H1 (cell line): ENCODE results near the gene KCNAB3. TPM values are rescaled to one million over a fixed set of nuclear protein-coding genes. Genes with fewer than 3 reads are reported as not detected.

Source experiments
- CTCF ChIA-PET: fragments of 300-600 bp; sonication (Branson Sonifier 250); formaldehyde crosslinking; loops from one replicate; lab custom pipeline; 2021; ENCODE audit not compliant: partially characterized antibody; lab: Charles Lee
- POLR2A ChIA-PET: fragments of 300-600 bp; sonication (Branson Sonifier 250); formaldehyde crosslinking; loops from one replicate; lab custom pipeline; 2021; ENCODE audit warnings: inconsistent platforms; ENCODE audit not compliant: partially characterized antibody; lab: Charles Lee
- DNase-seq, 2 experiments: peaks; one replicate each; pipeline versions ENCODE4 v3.0.0 to v3.0.0-alpha.2; 2010 to 2022; ENCODE audit warnings: low spot score in 2 of 2, low read depth in 1 of 2, mixed read lengths in 1 of 2
- FAIRE-seq: peaks from 2 replicates; lab custom pipeline; 2011; peaks lifted over from hg19 to GRCh38; lab: Jason Lieb, UNC
- H2AFZ ChIP-seq: 2 replicates; pipeline ENCODE4 v1.8.1; 2012; ENCODE audit warnings: low read length, inconsistent platforms
- H2AK5ac ChIP-seq: 2 replicates; pipeline ENCODE4 v1.6.1; 2013; ENCODE audit warnings: low read depth, low read length
- H2BK120ac ChIP-seq: replicated peaks from 2 replicates; pipeline ENCODE3; 2013; ENCODE audit warnings: low read depth, low read length, inconsistent platforms
- H2BK12ac ChIP-seq: 2 replicates; pipeline ENCODE4 v1.6.1; 2013; ENCODE audit warnings: low read depth, low read length
- H2BK15ac ChIP-seq: 2 replicates; pipeline ENCODE4 v1.6.1; 2013; ENCODE audit warnings: low read length
- H2BK20ac ChIP-seq: 2 replicates; pipeline ENCODE4 v1.6.1; 2013; ENCODE audit warnings: low read length
- H2BK5ac ChIP-seq: 2 replicates; pipeline ENCODE4 v1.6.1; 2013; ENCODE audit warnings: low read depth, low read length
- H3K14ac ChIP-seq: 2 replicates; pipeline ENCODE4 v1.6.1; 2013; ENCODE audit warnings: inconsistent platforms; ENCODE audit not compliant: insufficient read length
- H3K18ac ChIP-seq: 2 replicates; pipeline ENCODE4 v1.6.1; 2013; ENCODE audit warnings: low read length; ENCODE audit errors: extremely low read depth
- H3K23ac ChIP-seq: 2 replicates; pipeline ENCODE4 v1.6.1; 2013; ENCODE audit warnings: inconsistent platforms; ENCODE audit not compliant: insufficient read length
- H3K23me2 ChIP-seq: 2 replicates; pipeline ENCODE4 v1.6.1; 2013; ENCODE audit warnings: low read depth, low read length
- H3K27ac ChIP-seq: 2 replicates; pipeline ENCODE4 v1.6.1; 2011; ENCODE audit warnings: low read depth, low read length, inconsistent platforms
- H3K27me3 ChIP-seq, 4 experiments: replicated peaks in 1 of 4; 1 replicate in 1 of 4; 2 replicates in 3 of 4; pipeline versions ENCODE4 v1.6.1 to v1.8.1; 2011 to 2013; ENCODE audit warnings: low read length in 3 of 4, mild to moderate bottlenecking in 3 of 4, inconsistent platforms in 2 of 4, mixed read lengths in 2 of 4, moderate library complexity in 1 of 4; ENCODE audit not compliant: control insufficient read depth in 3 of 4, insufficient read depth in 3 of 4; ENCODE audit errors: extremely low read depth in 1 of 4
- H3K36me3 ChIP-seq, 4 experiments: 2 replicates each; pipeline versions ENCODE4 v1.6.1 to v1.8.1; 2011 to 2013; ENCODE audit warnings: mild to moderate bottlenecking in 4 of 4, low read length in 3 of 4, moderate library complexity in 2 of 4, control low read depth in 1 of 4, inconsistent platforms in 1 of 4; ENCODE audit not compliant: insufficient read depth in 4 of 4, control insufficient read depth in 2 of 4
- H3K4ac ChIP-seq: replicated peaks from 2 replicates; pipeline ENCODE3; 2013; ENCODE audit warnings: low read length, low read depth, mixed read lengths, inconsistent platforms; ENCODE audit not compliant: insufficient read length
- H3K4me1 ChIP-seq, 4 experiments: replicated peaks in 1 of 4; 1 replicate in 1 of 4; 2 replicates in 3 of 4; pipeline versions ENCODE4 v1.6.1 to v1.8.1; 2011 to 2013; ENCODE audit warnings: low read length in 3 of 4, inconsistent platforms in 2 of 4, mixed read lengths in 1 of 4; ENCODE audit not compliant: insufficient read depth in 4 of 4, control insufficient read depth in 3 of 4
- H3K4me2 ChIP-seq, 2 experiments: 2 replicates each; pipeline versions ENCODE4 v1.6.1 to v1.8.1; 2011 to 2013; ENCODE audit warnings: low read depth in 2 of 2, low read length in 2 of 2, control low read depth in 1 of 2, inconsistent platforms in 1 of 2, mild to moderate bottlenecking in 1 of 2; ENCODE audit not compliant: insufficient read depth in 1 of 2
- H3K4me3 ChIP-seq, 4 experiments: fragments of 200-600, 300-600 bp in 1 of 4; sonication (generic), shearing (Covaris generic), sonication (Bioruptor Twin) in 1 of 4; 2 replicates each; pipeline versions ENCODE4 v1.5.1 to v1.8.1; 2011 to 2016; ENCODE audit warnings: low read length in 4 of 4, low read depth in 3 of 4, control low read depth in 2 of 4, inconsistent platforms in 2 of 4, mild to moderate bottlenecking in 2 of 4, mixed read lengths in 1 of 4, moderate library complexity in 1 of 4; ENCODE audit not compliant: insufficient read depth in 2 of 4; ENCODE audit errors: extremely low read depth in 1 of 4
- H3K56ac ChIP-seq: replicated peaks from 2 replicates; pipeline ENCODE3; 2013; ENCODE audit warnings: low read depth, mild to moderate bottlenecking, mixed read lengths, low read length, inconsistent platforms; ENCODE audit not compliant: insufficient read length
- H3K79me1 ChIP-seq: 2 replicates; pipeline ENCODE4 v1.6.1; 2013; ENCODE audit warnings: low read depth, low read length, control low read depth
- H3K79me2 ChIP-seq, 2 experiments: 2 replicates each; pipeline versions ENCODE4 v1.6.1 to v1.8.1; 2012 to 2013; ENCODE audit warnings: low read length in 2 of 2, mild to moderate bottlenecking in 2 of 2, inconsistent platforms in 1 of 2; ENCODE audit not compliant: insufficient read depth in 2 of 2, control insufficient read depth in 1 of 2
- H3K9ac ChIP-seq, 4 experiments: replicated peaks in 1 of 4; 1 replicate in 1 of 4; 2 replicates in 3 of 4; pipeline versions ENCODE4 v1.6.1 to v1.8.1; 2011 to 2013; ENCODE audit warnings: low read depth in 3 of 4, low read length in 3 of 4, control low read depth in 2 of 4, mild to moderate bottlenecking in 2 of 4, moderate library complexity in 2 of 4, inconsistent platforms in 1 of 4; ENCODE audit errors: extremely low read depth in 1 of 4
- H3K9me3 ChIP-seq, 2 experiments: 2 replicates each; pipeline versions ENCODE4 v1.6.1 to v1.8.1; 2012 to 2013; ENCODE audit warnings: mild to moderate bottlenecking in 2 of 2, moderate library complexity in 2 of 2, control low read depth in 1 of 2, inconsistent platforms in 1 of 2, low read depth in 1 of 2, low read length in 1 of 2, mixed read lengths in 1 of 2; ENCODE audit not compliant: insufficient read depth in 2 of 2
- H4K20me1 ChIP-seq, 2 experiments: replicated peaks in 1 of 2; 2 replicates each; pipeline versions ENCODE3 to v1.8.1; 2011 to 2013; ENCODE audit warnings: inconsistent platforms in 2 of 2, low read length in 2 of 2, mild to moderate bottlenecking in 1 of 2; ENCODE audit not compliant: insufficient read depth in 2 of 2, control insufficient read depth in 1 of 2
- H4K5ac ChIP-seq: 2 replicates; pipeline ENCODE4 v1.6.1; 2013; ENCODE audit warnings: low read length, low read depth, mixed read lengths, inconsistent platforms; ENCODE audit not compliant: insufficient read length
- H4K8ac ChIP-seq: 2 replicates; pipeline ENCODE4 v1.8.0; 2013; ENCODE audit warnings: mild to moderate bottlenecking, moderate library complexity, low read length, inconsistent platforms; ENCODE audit not compliant: insufficient read depth; ENCODE audit errors: extremely low read depth
- H4K91ac ChIP-seq: replicated peaks from 2 replicates; pipeline ENCODE3; 2013; ENCODE audit warnings: low read length, mixed read lengths, inconsistent platforms; ENCODE audit not compliant: insufficient read length
- ASH2L ChIP-seq: fragments of 200-600, 300-600 bp; sonication (generic); IDR thresholded peaks from one replicate; pipeline ENCODE4 v1.7.1; 2017; ENCODE audit warnings: low read length
- BACH1 ChIP-seq: IDR thresholded peaks from 2 replicates; pipeline ENCODE4 v1.6.1; 2012; ENCODE audit warnings: low read length, improper control_type of control experiment
- CBX5 ChIP-seq: fragments of 300-800, 300-1000 bp; sonication (generic); IDR thresholded peaks from 2 replicates; pipeline ENCODE4 v1.7.1; 2016; ENCODE audit warnings: antibody characterized with exemption, low read length, low read depth
- CBX8 ChIP-seq: fragments of 300-800, 300-1000 bp; sonication (generic); IDR thresholded peaks from 2 replicates; pipeline ENCODE4 v1.7.1; 2016; ENCODE audit warnings: low read depth, low read length, borderline replicate concordance
- CHD1 ChIP-seq: IDR thresholded peaks from 2 replicates; pipeline ENCODE4 v1.6.1; 2012; ENCODE audit warnings: low read depth, low read length, improper control_type of control experiment
- MAFK ChIP-seq: IDR thresholded peaks from 2 replicates; pipeline ENCODE4 v1.6.1; 2012; ENCODE audit warnings: low read depth, mild to moderate bottlenecking, improper control_type of control experiment, low read length
- RBBP5 ChIP-seq: IDR thresholded peaks from 2 replicates; pipeline ENCODE4 v1.7.1; 2012; ENCODE audit warnings: low read depth, mild to moderate bottlenecking, inconsistent platforms, low read length, moderate library complexity, borderline replicate concordance
- RXRA ChIP-seq: IDR thresholded peaks from 2 replicates; pipeline ENCODE4 v1.6.1; 2011; ENCODE audit warnings: low read depth, mild to moderate bottlenecking, low read length, moderate library complexity; ENCODE audit not compliant: insufficient read depth
- SIRT6 ChIP-seq: IDR thresholded peaks from one replicate; pipeline ENCODE4 v1.7.1; 2012; ENCODE audit warnings: low read length, inconsistent platforms
- SP2 ChIP-seq: IDR thresholded peaks from 2 replicates; pipeline ENCODE4 v1.6.1; 2012; ENCODE audit warnings: mild to moderate bottlenecking, low read length, inconsistent platforms
- TBP ChIP-seq: IDR thresholded peaks from 2 replicates; pipeline ENCODE4 v1.6.1; 2011; ENCODE audit warnings: low read depth, low read length, improper control_type of control experiment
- TCF12 ChIP-seq: IDR thresholded peaks from 2 replicates; pipeline ENCODE4 v1.6.1; 2011; ENCODE audit warnings: low read depth, mild to moderate bottlenecking, low read length
- WGBS, 2 experiments: shearing (Covaris generic) in 1 of 2; methylation state at CpG; one replicate each; pipeline versions ENCODE4 v1.1.6 to v1.1.7; 2013 to 2015; ENCODE audit warnings: low lambda C conversion rate in 2 of 2, mixed read lengths in 2 of 2, inconsistent platforms in 1 of 2, low coverage in 1 of 2, missing lambda C conversion rate in 1 of 2; ENCODE audit not compliant: insufficient replicate concordance in 2 of 2, insufficient coverage in 1 of 2, insufficient read length in 1 of 2; ENCODE audit errors: extremely low coverage in 1 of 2, missing lambda C conversion rate in 1 of 2; 5-methylcytosine and 5-hydroxymethylcytosine counted together
- polyA plus RNA-seq, 7 experiments: library from polyadenylated mRNA; depleted of rRNA in 3 of 7; stranded (reverse) in 5 of 7; unstranded in 2 of 7; fragments of >200 nt in 5 of 7; fragments of 200-250 nt in 2 of 7; gene quantifications; 1 replicate in 5 of 7; 2 replicates in 1 of 7; 4 replicates in 1 of 7; pipeline versions ENCODE4 v1.2.1 to v1.2.3, GENCODE V29; 2011 to 2013; ENCODE audit warnings: missing spikeins in 2 of 7, mixed read lengths in 2 of 7
- total RNA-seq: library from RNA; stranded (reverse); fragmentation: NEBNext Ultra II Directional; extraction: Animal tissue kit (Norgen Biotek cat#: 25700); gene quantifications from 2 replicates; pipeline ENCODE4 v1.2.1, GENCODE V29; 2021

The KCNAB3 gene
- total and polyA plus RNA-seq, 2 of the 8 experiments (the other 6 are each of a cell fraction or from before 2014, with no cell fraction given) = 1.7 to 2.4 TPM

- Histone ChIP-seq H3K4me3 (peak within 1 kb of the TSS; percentile 30 to 53 (median 37)), H3K4ac (no peak within 1 kb of the TSS), H4K8ac (no peak within 1 kb of the TSS; the same call in 1 of the 2 replicates), H3K18ac (peak within 1 kb of the TSS; percentile 90), H3K23me2 (peaks cover 7% of the 10 kb centered on the region), H3K79me1 (no peaks in the 10 kb centered on the region), H3K9ac (peak within 1 kb of the TSS in 1 of 4 experiments; percentile 48; a peak in 1 of 7 replicates), H2BK5ac (peak within 1 kb of the TSS; percentile 79; the same call in 1 of the 2 replicates), H2BK120ac (no peak within 1 kb of the TSS), H3K79me2 (no peaks in the 10 kb centered on the region), H3K23ac (no peak within 1 kb of the TSS), H4K20me1 (peaks cover 0 to 2% of the 10 kb centered on the region in 2 experiments), H3K14ac (no peak within 1 kb of the TSS), H4K91ac (peak within 1 kb of the TSS; percentile 46), H2AFZ (0 out of 2 replicates have a peak within 1 kb of the TSS, but pooled peaks have one; percentile 58), H4K5ac (peak within 1 kb of the TSS; percentile 95), H2BK12ac (0 out of 2 replicates have a peak within 1 kb of the TSS, but pooled peaks have one; percentile 43), H3K36me3 (no peaks in the 10 kb centered on the region; a peak in 3 of 8 replicates), H3K56ac (no peak within 1 kb of the TSS), H3K4me1 (peaks cover 0 to 6% (median 6%) of the 10 kb centered on the region in 4 experiments; a peak in 5 of 7 replicates), H3K27ac (no peak within 1 kb of the TSS), H2AK5ac (no peak within 1 kb of the TSS), H3K4me2 (peak within 1 kb of the TSS; percentile 85 to 88), H2BK15ac (peak within 1 kb of the TSS; percentile 65; the same call in 1 of the 2 replicates), H3K27me3 (peaks cover 10 to 30% (median 26%) of the 10 kb centered on the region in 4 experiments), H2BK20ac (no peak within 1 kb of the TSS), H3K9me3 (no peaks in the 10 kb centered on the region)
- ChIA-PET POLR2A (interaction anchor here (0.7 to 2.0 kb wide), 6 partner anchors 10 to 126 kb away, joined by 3 to 9 read pairs (median 3); partner anchors contain the start of genes CNTROB and TRAPPC1), CTCF (interaction anchor here (0.6 to 6.9 kb wide), 12 partner anchors 11 to 177 kb away, joined by 3 to 64 read pairs (median 4); partner anchors contain the start of genes CNTROB and KDM6B)
- DNase-seq (peak in 1 of 2 experiments; percentile 92), FAIRE-seq (no peak)
- WGBS, 2 experiments = 4% methylated on average over 84 of the region's 100 CpGs; no CpG with 5 or more reads in 1 of the 2 experiments
- no peak for TF ChIP-seq CBX8
- peak; percentile 53 for TF ChIP-seq ASH2L
- TF ChIP-seq RXRA = no peak
- 0 out of 2 replicates have a peak, but pooled peaks have one; percentile 37 for TF ChIP-seq BACH1
- no peak for TF ChIP-seq CBX5
- TF ChIP-seq SP2 = no peak
- no peak for TF ChIP-seq CHD1
- no peak for TF ChIP-seq SIRT6
- TF ChIP-seq RBBP5 = 0 out of 2 replicates have a peak, but pooled peaks have one; percentile 70
- TF ChIP-seq TCF12 = no peak
- no peak for TF ChIP-seq MAFK
- no peak for TF ChIP-seq TBP
Observed at GRCh38 chr17:7915611-7916384, 13.9 kb downstream of the KCNAB3 start, which contains the start of gene RNF227. TSS of gene RNF227 (minus strand) at chr17:7916289. CDS start at chr17:7916195, 94 bp downstream.
